NOMO-1 treated with dmso at 0.1 percent for 144 hours (cell line): ENCODE results near the gene SLC36A3.
"Not testable (repeated sequence)": the region's sequence is repeated elsewhere in the genome, so short reads cannot be mapped to it uniquely, and the experiment has no call there.

Source experiments
- DNase-seq: peaks from one replicate; lab custom pipeline; 2025; ENCODE audit not compliant: unreplicated experiment; lab: John Stamatoyannopoulos, UW

Gene SLC36A3

GRCh38 chr5:151303666-151304065, at the start of gene SLC36A3:
Gene SLC36A3 (minus strand): TSS chr5:151303766. CDS start chr5:151303354, 412 bp downstream.
- no peak for DNase-seq

GRCh38 chr5:151351671-151352070, 48.1 kb upstream of the SLC36A3 start:
- DNase-seq = no peak

GRCh38 chr5:151348789-151349188, 45.2 kb upstream of the SLC36A3 start:
- DNase-seq = no peak

GRCh38 chr5:151347369-151347768, 43.8 kb upstream of the SLC36A3 start, which contains the start of gene SLC36A2:
Gene SLC36A2 (minus strand): TSS chr5:151347559. CDS start chr5:151347460, 99 bp downstream.
- DNase-seq = no peak

- DNase-seq = no peak
Observed at GRCh38 chr5:151345808-151346478, 42.4 kb upstream of the SLC36A3 start.

- no peak for DNase-seq
Observed at GRCh38 chr5:151345187-151345807, 41.7 kb upstream of the SLC36A3 start.

- DNase-seq = no peak
Observed at GRCh38 chr5:151344088-151344487, 40.5 kb upstream of the SLC36A3 start.

- DNase-seq = no peak
Observed at GRCh38 chr5:151340004-151340403, 36.4 kb upstream of the SLC36A3 start.

- no peak for DNase-seq
Observed at GRCh38 chr5:151338734-151339133, 35.2 kb upstream of the SLC36A3 start.

- no peak for DNase-seq
Observed at GRCh38 chr5:151332857-151333256, 29.3 kb upstream of the SLC36A3 start.

- DNase-seq = no peak
Observed at GRCh38 chr5:151328734-151329133, 25.2 kb upstream of the SLC36A3 start.

- no peak for DNase-seq
Observed at GRCh38 chr5:151327585-151327984, 24.0 kb upstream of the SLC36A3 start.

GRCh38 chr5:151326266-151326665, 22.7 kb upstream of the SLC36A3 start:
- no peak for DNase-seq

- DNase-seq = no peak
Observed at GRCh38 chr5:151320481-151320880, 16.9 kb upstream of the SLC36A3 start.

GRCh38 chr5:151318850-151319732, 15.5 kb upstream of the SLC36A3 start:
- no peak for DNase-seq

GRCh38 chr5:151317871-151318270, 14.3 kb upstream of the SLC36A3 start:
- DNase-seq = no peak

- DNase-seq = no peak
Observed at GRCh38 chr5:151315998-151316597, 12.5 kb upstream of the SLC36A3 start.

GRCh38 chr5:151313357-151313756, 9.8 kb upstream of the SLC36A3 start:
- no peak for DNase-seq

- no peak for DNase-seq
Observed at GRCh38 chr5:151312756-151313324, 9.3 kb upstream of the SLC36A3 start.

GRCh38 chr5:151310932-151311331, 7.4 kb upstream of the SLC36A3 start:
- DNase-seq = no peak

- DNase-seq = not testable (repeated sequence)
Observed at GRCh38 chr5:151309821-151310220, 6.3 kb upstream of the SLC36A3 start.
